Activated CD4-positive, alpha-beta T cell treated with anti-CD3 and anti-CD28 coated beads for 36 hours (primary cell): ENCODE measurements around the gene SH3BP2. TPM values are rescaled to one million over a fixed set of nuclear protein-coding genes. Genes with fewer than 3 reads are reported as not detected.

Experiments used
- ATAC-seq: fragments of 200-7000 bp; cut with Tn5 transposase; one replicate; pipeline ENCODE4 v1.10.0; 2021; ENCODE audit warnings: mild to moderate bottlenecking, moderate library complexity
- CTCF ChIA-PET: fragments of 350-600 bp; sonication (Branson Sonifier 250); formaldehyde crosslinking; loops from one replicate; lab custom pipeline; 2021; ENCODE audit warnings: antibody characterized with exemption; lab: Charles Lee
- POLR2A ChIA-PET: fragments of 350-600 bp; sonication (Branson Sonifier 250); formaldehyde crosslinking; loops from one replicate; lab custom pipeline; 2021; ENCODE audit warnings: antibody characterized with exemption, inconsistent platforms; lab: Charles Lee
- DNase-seq: peaks from one replicate; pipeline ENCODE4 v3.0.0-alpha.2; 2020
- H3K27ac Mint-ChIP-seq: one replicate; pipeline ENCODE4 v1.8.0; 2021; ENCODE audit warnings: mixed read lengths
- H3K27me3 Mint-ChIP-seq: one replicate; pipeline ENCODE4 v1.8.0; 2021; ENCODE audit warnings: mixed read lengths
- H3K36me3 Mint-ChIP-seq: one replicate; pipeline ENCODE4 v1.8.0; 2021; ENCODE audit warnings: low read depth, mixed read lengths
- H3K4me1 Mint-ChIP-seq: one replicate; pipeline ENCODE4 v1.8.0; 2021; ENCODE audit warnings: mixed read lengths
- H3K4me3 Mint-ChIP-seq: one replicate; pipeline ENCODE4 v1.8.0; 2021; ENCODE audit warnings: mild to moderate bottlenecking, moderate library complexity, mixed read lengths
- H3K9me3 Mint-ChIP-seq: one replicate; pipeline ENCODE4 v1.8.0; 2021; ENCODE audit warnings: low read depth, mixed read lengths
- intact Hi-C, 2 experiments: fragments of 100-400 bp; cut with DNase I in 1 of 2; cut with micrococcal nuclease in 1 of 2; formaldehyde crosslinking; loops; one replicate each; pipeline versions ENCODE4 v1.14.2 to v1.15.1; 2022 to 2024; cut with DNase I, micrococcal nuclease
- total RNA-seq, 2 experiments: library from RNA; stranded (reverse); gene quantifications; one replicate each; pipeline ENCODE4 v1.2.3, GENCODE V29; 2021

SH3BP2 gene
- total RNA-seq, 2 experiments from 2014 or later, result 63.3 to 68.3 TPM

- intact Hi-C loops, result no loop called here
- Mint-ChIP-seq H3K27me3 (no peaks in the 10 kb centered on the region), H3K27ac (no peak overlapping the region), H3K4me3 (no peak overlapping the region), H3K9me3 (no peaks in the 10 kb centered on the region), H3K36me3 (peaks cover 1% of the 10 kb centered on the region), H3K4me1 (peaks cover 6% of the 10 kb centered on the region)
- DNase-seq, result no peak
- ChIA-PET POLR2A (no interaction called here), CTCF (interaction anchor here (0.6 kb wide), 1 partner anchor 41 kb away, joined by 3 read pairs; no protein-coding TSS in a partner anchor)
- no peak for ATAC-seq
Observed at GRCh38 chr4:2806390-2807355, 13.8 kb downstream of the SH3BP2 start.

DNA sequence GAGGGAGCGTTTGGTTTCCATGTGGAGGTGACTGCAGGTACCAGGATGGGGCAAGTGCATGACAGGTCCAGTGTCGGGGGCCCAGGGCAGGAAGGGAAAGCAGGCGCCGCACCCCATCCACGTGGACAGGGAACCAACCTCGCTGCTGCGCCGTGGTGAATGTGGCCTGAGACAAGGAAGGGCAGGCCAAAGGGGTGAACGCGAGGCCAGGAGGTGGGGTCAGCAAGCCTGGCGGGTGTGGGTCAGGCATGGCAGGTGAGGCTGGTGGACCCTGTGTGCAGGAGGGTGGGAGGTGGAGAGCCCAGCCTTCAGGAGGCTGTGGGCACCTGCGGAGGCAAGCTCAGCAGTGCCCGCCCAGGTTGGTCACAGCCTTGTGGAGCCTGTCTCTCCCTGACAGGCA, 14.7 kb downstream of the SH3BP2 start:
- H3K27me3 Mint-ChIP-seq, result no peaks in the 10 kb centered on the region
- intact Hi-C loops, result no loop called here

GRCh38 chr4:2808001-2808400, 15.1 kb downstream of the SH3BP2 start:
- Mint-ChIP-seq H3K4me1 (peaks cover 10% of the 10 kb centered on the region), H3K9me3 (no peaks in the 10 kb centered on the region), H3K27me3 (no peaks in the 10 kb centered on the region), H3K27ac (no peak overlapping the region), H3K36me3 (peaks cover 10% of the 10 kb centered on the region), H3K4me3 (no peak overlapping the region)
- intact Hi-C loops, result no loop called here
- ATAC-seq, result no peak
- ChIA-PET CTCF (no interaction called here), POLR2A (no interaction called here)
- DNase-seq, result no peak

More for the DNA sequence above, 14.7 kb downstream of the SH3BP2 start:
- CTCF ChIA-PET, result no interaction called here
- POLR2A ChIA-PET, result no interaction called here
- H3K4me1 Mint-ChIP-seq, result peaks cover 8% of the 10 kb centered on the region
- ATAC-seq (no peak), DNase-seq (no peak)
- H3K4me3 Mint-ChIP-seq, result no peak overlapping the region
- no peaks in the 10 kb centered on the region for H3K9me3 Mint-ChIP-seq
- H3K36me3 Mint-ChIP-seq, result peaks cover 6% of the 10 kb centered on the region
- H3K27ac Mint-ChIP-seq, result no peak overlapping the region

- Mint-ChIP-seq H3K4me1 (peaks cover 27% of the 10 kb centered on the region), H3K4me3 (no peak overlapping the region), H3K27me3 (no peaks in the 10 kb centered on the region), H3K36me3 (peaks cover 22% of the 10 kb centered on the region), H3K27ac (no peak overlapping the region), H3K9me3 (no peaks in the 10 kb centered on the region)
- ATAC-seq (no peak), DNase-seq (no peak)
- intact Hi-C loops, result loop anchor here in 1 of 2 experiments (5.0 kb wide), 1 partner anchor 37 kb away; no protein-coding TSS in a partner anchor
- ChIA-PET CTCF (no interaction called here), POLR2A (interaction anchor here (0.5 to 1.2 kb wide), 2 partner anchors 10 to 344 kb away, joined by 3 read pairs; no protein-coding TSS in a partner anchor)
Observed at GRCh38 chr4:2809610-2810180, 16.8 kb downstream of the SH3BP2 start.

DNA sequence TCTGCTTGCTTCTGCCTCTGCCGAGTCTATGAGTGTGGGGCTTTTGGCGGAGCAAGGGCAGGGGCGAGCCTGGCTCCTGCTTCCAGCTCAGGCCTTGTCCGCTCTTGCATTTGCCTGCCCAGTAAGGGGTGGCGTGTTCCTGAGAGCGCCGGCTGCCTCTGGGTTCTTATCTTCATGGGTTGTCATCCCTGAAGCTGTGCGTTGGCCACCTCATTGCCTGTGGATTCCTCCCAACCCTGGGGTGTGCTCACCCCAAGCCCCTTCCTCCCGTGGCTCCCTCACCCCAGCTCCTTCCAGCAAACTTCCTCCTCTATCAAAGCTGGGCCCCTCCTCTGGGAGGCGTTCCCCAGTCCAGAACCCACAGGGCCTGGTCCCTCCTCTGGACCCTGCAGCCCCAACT, 17.5 kb downstream of the SH3BP2 start:
- H3K27ac Mint-ChIP-seq, result no peak overlapping the region
- DNase-seq (no peak), ATAC-seq (no peak)
- H3K9me3 Mint-ChIP-seq, result no peaks in the 10 kb centered on the region
- intact Hi-C loops, result loop anchor here in 1 of 2 experiments (5.0 kb wide), 1 partner anchor 38 kb away; no protein-coding TSS in a partner anchor
- peaks cover 22% of the 10 kb centered on the region for H3K36me3 Mint-ChIP-seq
- no peaks in the 10 kb centered on the region for H3K27me3 Mint-ChIP-seq
- CTCF ChIA-PET, result no interaction called here
- H3K4me1 Mint-ChIP-seq, result peaks cover 34% of the 10 kb centered on the region
- POLR2A ChIA-PET, result interaction anchor here (0.5 to 1.2 kb wide), 2 partner anchors 9 to 344 kb away, joined by 3 read pairs; no protein-coding TSS in a partner anchor
- no peak overlapping the region for H3K4me3 Mint-ChIP-seq

DNA sequence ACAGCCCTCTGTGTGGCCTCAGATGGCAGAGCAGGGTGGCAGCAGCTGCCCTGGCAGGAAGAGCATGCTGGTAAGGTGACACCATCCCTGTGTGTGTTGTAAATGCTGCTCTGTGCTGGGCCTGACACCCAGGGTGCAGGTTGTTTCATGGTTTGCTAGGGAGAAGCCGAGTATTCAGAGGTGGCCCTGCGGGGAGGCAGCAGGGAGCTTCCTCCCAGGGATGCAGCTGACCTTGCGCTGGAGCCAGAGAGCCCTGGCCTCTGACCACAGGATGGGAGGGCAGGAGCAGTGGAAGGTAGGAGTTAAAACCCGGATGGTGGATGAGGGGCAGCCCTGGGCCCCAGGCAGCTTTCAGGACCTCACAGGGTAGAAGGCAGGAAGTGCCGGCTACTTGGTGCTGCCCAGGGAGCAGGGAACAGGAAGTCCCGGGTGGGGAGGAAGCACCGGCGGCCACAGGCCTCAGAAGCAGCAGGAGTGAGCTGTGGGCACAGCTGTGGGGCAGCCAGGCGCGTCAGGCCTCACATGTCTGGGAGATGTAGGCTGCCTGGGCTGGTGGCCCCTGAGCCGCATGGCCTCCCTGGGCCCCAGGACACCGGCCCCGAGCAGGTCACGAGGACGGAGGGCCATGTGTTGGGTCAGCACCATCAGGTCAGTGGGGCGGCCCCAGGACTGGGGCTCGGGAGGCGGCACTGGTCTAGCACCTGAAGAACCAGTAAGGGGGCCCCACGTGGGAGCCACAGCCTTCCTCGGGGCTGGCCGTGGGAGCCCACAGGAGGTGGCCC, 19.1 kb downstream of the SH3BP2 start:
- H3K36me3 Mint-ChIP-seq, result peaks cover 34% of the 10 kb centered on the region
- DNase-seq (peak; percentile 78), ATAC-seq (peak; percentile 83)
- peak overlapping the region; percentile 97 for H3K27ac Mint-ChIP-seq
- H3K27me3 Mint-ChIP-seq, result no peaks in the 10 kb centered on the region
- ChIA-PET POLR2A (interaction anchor here (1.2 to 2.1 kb wide), 2 partner anchors 26 to 66 kb away, joined by 4 to 6 read pairs; no protein-coding TSS in a partner anchor), CTCF (interaction anchor here (0.6 to 2.2 kb wide), 3 partner anchors 49 to 144 kb away, joined by 3 to 10 read pairs (median 6); no protein-coding TSS in a partner anchor)
- peak overlapping the region; percentile 96 for H3K4me3 Mint-ChIP-seq
- intact Hi-C loops, result loop anchor here (1.0 to 5.0 kb wide), 2 partner anchors 40 to 48 kb away; no protein-coding TSS in a partner anchor
- H3K9me3 Mint-ChIP-seq, result no peaks in the 10 kb centered on the region
- peaks cover 48% of the 10 kb centered on the region for H3K4me1 Mint-ChIP-seq

DNA sequence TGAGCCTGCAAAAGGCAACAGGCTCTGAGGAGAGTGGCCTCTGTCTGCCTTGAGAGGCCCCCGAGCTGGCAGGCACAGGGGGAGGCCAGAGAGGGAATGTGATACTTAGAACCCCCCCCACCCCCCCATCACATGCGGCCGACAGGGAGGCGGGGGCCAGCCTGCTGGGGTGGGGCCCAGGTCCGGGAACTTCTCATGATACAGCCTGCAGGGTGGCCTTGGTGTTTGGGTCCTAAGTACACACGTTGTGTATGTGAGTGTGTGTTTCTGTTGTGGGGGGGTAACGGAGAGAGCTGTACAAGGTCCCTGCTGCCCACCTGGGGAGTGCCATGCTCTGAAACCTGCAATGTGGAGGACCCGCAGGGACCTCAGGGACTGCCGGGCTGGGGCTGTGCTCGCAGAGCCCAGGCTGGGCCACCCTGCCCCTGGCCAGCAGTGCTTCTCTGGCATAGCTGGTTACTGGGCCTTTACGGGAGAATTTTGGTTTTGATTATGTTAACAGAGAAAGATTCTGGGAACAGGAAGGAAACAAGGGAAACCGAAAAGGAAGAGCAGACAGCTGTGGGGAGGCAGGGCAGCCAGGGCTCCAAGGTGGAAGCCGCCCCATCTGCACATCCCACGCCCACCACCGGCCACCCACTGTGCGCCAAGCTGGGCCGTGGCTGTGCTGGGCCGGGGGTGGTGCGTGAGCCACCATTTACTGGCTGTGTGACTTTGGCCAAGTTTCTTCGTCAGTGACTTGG, 19.9 kb downstream of the SH3BP2 start:
- Mint-ChIP-seq H3K4me3 (peak overlapping the region; percentile 96), H3K4me1 (peaks cover 53% of the 10 kb centered on the region), H3K27ac (peak overlapping the region; percentile 97), H3K36me3 (peaks cover 35% of the 10 kb centered on the region), H3K27me3 (no peaks in the 10 kb centered on the region), H3K9me3 (no peaks in the 10 kb centered on the region)
- ATAC-seq (peak; percentile 1), DNase-seq (peak; percentile 47)
- ChIA-PET POLR2A (interaction anchor here (0.7 to 2.1 kb wide), 3 partner anchors 50 to 274 kb away, joined by 3 to 6 read pairs (median 3); no protein-coding TSS in a partner anchor), CTCF (interaction anchor here (0.6 to 2.2 kb wide), 2 partner anchors 49 to 59 kb away, joined by 4 to 10 read pairs; no protein-coding TSS in a partner anchor)
- intact Hi-C loops, result loop anchor here (1.0 to 5.0 kb wide), 2 partner anchors 40 to 48 kb away; no protein-coding TSS in a partner anchor

- ChIA-PET CTCF (interaction anchor here (0.6 to 2.2 kb wide), 2 partner anchors 50 to 58 kb away, joined by 4 to 10 read pairs; no protein-coding TSS in a partner anchor), POLR2A (interaction anchor here (0.7 to 2.1 kb wide), 4 partner anchors 32 to 273 kb away, joined by 3 to 6 read pairs (median 3); no protein-coding TSS in a partner anchor)
- no peak for DNase-seq
- no peaks in the 10 kb centered on the region for H3K9me3 Mint-ChIP-seq
- H3K4me1 Mint-ChIP-seq, result peaks cover 53% of the 10 kb centered on the region
- H3K4me3 Mint-ChIP-seq, result peak overlapping the region; percentile 96
- peaks cover 35% of the 10 kb centered on the region for H3K36me3 Mint-ChIP-seq
- peak overlapping the region; percentile 97 for H3K27ac Mint-ChIP-seq
- intact Hi-C loops, result loop anchor here in 1 of 2 experiments (5.0 kb wide), 1 partner anchor 41 kb away; no protein-coding TSS in a partner anchor
- peak; percentile 26 for ATAC-seq
- H3K27me3 Mint-ChIP-seq, result no peaks in the 10 kb centered on the region
Observed at GRCh38 chr4:2813446-2814405, 20.8 kb downstream of the SH3BP2 start.

- Mint-ChIP-seq H3K27me3 (no peaks in the 10 kb centered on the region), H3K27ac (no peak overlapping the region), H3K9me3 (no peaks in the 10 kb centered on the region), H3K4me1 (peaks cover 58% of the 10 kb centered on the region), H3K4me3 (no peak overlapping the region), H3K36me3 (peaks cover 35% of the 10 kb centered on the region)
- ATAC-seq (no peak), DNase-seq (no peak)
- POLR2A ChIA-PET, result interaction anchor here (0.6 to 0.8 kb wide), 2 partner anchors 31 to 905 kb away, joined by 3 to 4 read pairs; no protein-coding TSS in a partner anchor
- CTCF ChIA-PET, result interaction anchor here (0.7 kb wide), 1 partner anchor 139 kb away, joined by 4 read pairs; no protein-coding TSS in a partner anchor
- intact Hi-C loops, result loop anchor here in 1 of 2 experiments (5.0 kb wide), 1 partner anchor 42 kb away; no protein-coding TSS in a partner anchor
Observed at GRCh38 chr4:2814627-2815270, 21.9 kb downstream of the SH3BP2 start.
